ENCODE measurements around the gene NR3C2. TPM values are rescaled to one million over a fixed set of nuclear protein-coding genes. Genes with fewer than 3 reads are reported as not detected.
A peak's percentile ranks its signal among the peaks of the same experiment; 100 is the strongest.

Gene NR3C2
- total RNA-seq (10 to 100 TPM; 50.7 to 53.5 TPM), polyA plus RNA-seq (1 to 10 TPM; 6.8 to 9.4 (median 9.2) TPM), total RNA-seq (11.3 to 147 (median 79.9) reads per million in 6 experiments)

DNA sequence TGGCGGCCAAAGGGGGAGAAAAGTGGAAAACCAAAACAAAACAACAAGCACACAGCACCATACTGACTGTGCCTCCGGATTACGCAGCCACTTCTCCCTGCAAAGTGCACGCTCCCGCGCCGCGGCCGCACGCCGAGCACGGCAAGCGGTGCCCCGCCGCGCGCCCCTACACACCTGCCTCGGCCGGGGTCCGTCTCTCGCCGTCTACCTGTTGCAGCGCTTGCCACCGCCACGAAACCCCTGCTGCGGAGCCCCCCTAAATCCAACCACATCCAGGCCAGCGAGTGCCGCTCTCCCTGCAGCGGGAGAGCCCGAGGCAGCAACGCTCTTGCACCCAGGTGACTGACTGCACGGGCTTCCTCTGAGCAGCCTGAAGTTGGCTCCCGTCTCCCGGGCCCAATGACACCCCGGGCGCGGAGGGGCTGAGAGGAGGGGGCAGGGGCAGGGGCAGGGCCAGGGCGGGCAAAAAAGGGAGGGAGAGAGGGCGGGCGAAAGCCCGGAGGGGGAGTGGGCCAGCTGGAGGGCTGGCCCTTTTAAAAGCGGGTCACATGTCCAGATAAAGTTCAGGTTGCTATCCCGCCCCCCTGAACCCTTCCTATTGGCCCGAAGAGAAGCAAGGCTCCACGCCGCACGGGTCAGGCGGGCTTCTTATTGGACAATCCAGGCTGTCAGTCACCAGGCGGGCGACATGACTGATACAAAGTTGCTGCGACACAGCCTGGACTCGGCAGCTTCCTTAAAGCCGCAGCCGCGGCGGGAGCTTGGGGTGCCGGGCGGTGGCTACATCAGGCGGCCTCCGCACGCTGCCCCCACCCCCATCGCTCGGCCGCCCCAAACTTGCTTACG lies at the start of gene NR3C2:
Gene NR3C2, minus strand, starts transcription at position 429 of the 846 bp plus-strand sequence.
- peaks cover 30 to 56% (median 52%) of the 10 kb centered on the region in 4 donors for H3K4me1 Mint-ChIP-seq
- POLR2A ChIA-PET = interaction anchor here (0.7 to 9.2 kb wide), 35 partner anchors 7 to 825 kb away, joined by 3 to 304 read pairs (median 4); partner anchors contain the start of genes ARHGAP10, PRMT9 and TMEM184C
- H3K9me3 Mint-ChIP-seq = no peaks in the 10 kb centered on the region
- peak within 1 kb of the TSS; percentile 93 to 100 (median 100) for H3K4me3 Mint-ChIP-seq
- peaks cover 0 to 2% (median 0%) of the 10 kb centered on the region in 3 donors for H3K36me3 Mint-ChIP-seq
- ATAC-seq (peak; percentile 76 to 82), DNase-seq (peak; percentile 86 to 100 (median 98))
- H3K27me3 Mint-ChIP-seq = peaks cover 0 to 15% (median 0%) of the 10 kb centered on the region in 5 donors
- H3K27ac Mint-ChIP-seq = peak within 1 kb of the TSS; percentile 95 to 100 (median 99)

DNA sequence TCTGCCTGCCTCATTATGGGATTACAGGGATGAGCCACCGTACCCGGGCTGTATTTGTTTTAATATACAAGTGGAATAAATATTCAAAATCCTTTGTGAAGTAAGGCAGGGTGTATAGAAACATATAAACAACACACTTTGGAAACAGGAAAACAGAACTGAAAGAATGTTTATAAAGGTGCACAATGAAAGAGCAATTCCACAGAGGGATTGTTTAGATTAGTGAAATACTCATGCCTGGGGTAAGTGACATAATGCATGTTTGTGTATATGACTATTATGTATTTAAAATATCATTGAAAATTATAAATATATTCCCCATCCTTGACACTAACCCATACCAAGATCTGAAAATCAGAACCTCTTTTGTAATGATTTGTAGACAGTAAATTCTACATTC lies 45.0 kb upstream of the NR3C2 start:
- ATAC-seq (no peak), DNase-seq (no peak)
- Mint-ChIP-seq H3K4me1 (no peaks in the 10 kb centered on the region), H3K4me3 (no peak overlapping the region), H3K36me3 (peaks cover 2 to 23% (median 19%) of the 10 kb centered on the region in 3 donors), H3K9me3 (peaks cover 6 to 14% (median 10%) of the 10 kb centered on the region in 9 donors), H3K27me3 (peaks cover 0 to 2% (median 0%) of the 10 kb centered on the region in 5 donors), H3K27ac (no peak overlapping the region)
- POLR2A ChIA-PET = no interaction called here

DNA sequence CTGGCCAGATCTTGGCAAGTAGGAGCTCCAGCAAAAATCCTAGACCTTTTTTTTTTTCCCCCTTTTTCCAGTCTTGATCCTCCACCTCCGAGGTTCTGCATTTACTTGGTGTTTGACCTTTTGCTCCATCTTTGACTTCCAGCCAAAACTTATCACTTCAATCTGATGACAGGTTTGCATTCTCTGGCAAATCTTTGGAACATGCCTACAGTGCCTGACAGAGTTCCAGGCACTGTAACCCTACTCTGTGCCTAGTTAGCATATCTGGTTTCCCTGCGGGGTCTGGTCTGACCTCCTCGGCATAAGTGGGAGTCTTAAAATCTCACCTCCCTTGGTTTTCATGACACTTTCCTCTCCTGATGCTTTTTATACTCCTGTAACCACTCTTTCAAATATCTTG lies 39.4 kb upstream of the NR3C2 start:
- Mint-ChIP-seq H3K27ac (no peak overlapping the region), H3K9me3 (peaks cover 8 to 16% (median 13%) of the 10 kb centered on the region in 9 donors), H3K4me1 (no peaks in the 10 kb centered on the region), H3K27me3 (peaks cover 0 to 2% (median 0%) of the 10 kb centered on the region in 5 donors), H3K36me3 (peaks cover 2 to 26% (median 19%) of the 10 kb centered on the region in 3 donors), H3K4me3 (no peak overlapping the region)
- POLR2A ChIA-PET = no interaction called here
- ATAC-seq (no peak), DNase-seq (no peak)

DNA sequence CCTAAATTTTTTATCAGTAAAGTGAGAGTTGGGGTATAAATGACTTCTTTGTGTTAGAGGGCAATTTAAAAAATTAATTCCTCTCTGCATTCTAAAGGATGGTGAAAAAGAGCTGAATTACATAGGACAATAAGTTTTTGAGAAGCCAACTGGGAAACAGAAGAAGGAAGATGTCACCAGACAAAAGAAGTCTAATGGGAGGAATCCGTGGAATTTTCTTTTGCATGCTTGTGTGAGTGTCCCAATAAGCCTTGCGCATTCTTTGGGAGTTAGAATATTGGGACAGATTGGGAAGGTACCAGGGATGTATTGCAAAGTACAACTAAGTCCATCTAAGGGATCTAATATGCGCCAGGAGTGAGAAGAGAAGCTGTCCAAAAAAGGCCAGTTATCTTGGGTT lies 35.1 kb upstream of the NR3C2 start:
- Mint-ChIP-seq H3K27me3 (no peaks in the 10 kb centered on the region), H3K27ac (no peak overlapping the region), H3K4me3 (no peak overlapping the region), H3K4me1 (no peaks in the 10 kb centered on the region), H3K36me3 (peaks cover 0 to 22% (median 7%) of the 10 kb centered on the region in 3 donors), H3K9me3 (peaks cover 7 to 31% (median 10%) of the 10 kb centered on the region in 9 donors)
- DNase-seq (no peak), ATAC-seq (no peak)
- POLR2A ChIA-PET = no interaction called here

DNA sequence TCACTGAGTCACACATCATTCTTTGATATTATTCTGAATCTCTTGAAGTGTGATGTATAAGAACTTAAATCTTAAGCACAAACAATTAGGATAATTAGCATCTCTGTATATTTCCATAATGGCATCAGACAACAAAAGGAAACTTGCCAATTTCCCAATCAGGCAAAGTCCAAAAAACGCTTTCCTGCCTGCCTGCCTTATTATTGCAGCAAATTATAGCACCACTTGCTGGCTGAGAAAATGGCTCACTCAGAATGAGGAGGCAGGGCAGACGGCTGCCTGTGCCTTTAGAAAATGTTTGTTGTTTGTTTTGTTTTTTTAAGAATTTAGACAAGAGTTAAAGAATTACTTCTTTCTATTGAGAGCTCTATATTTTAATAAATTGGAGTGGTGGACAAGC lies 27.7 kb upstream of the NR3C2 start:
- Mint-ChIP-seq H3K4me1 (no peaks in the 10 kb centered on the region), H3K27ac (no peak overlapping the region), H3K4me3 (no peak overlapping the region), H3K27me3 (peaks cover 0 to 10% (median 1%) of the 10 kb centered on the region in 5 donors), H3K36me3 (peaks cover under 1 to 36% (median 9%) of the 10 kb centered on the region in 3 donors), H3K9me3 (peaks cover 0 to 26% (median 7%) of the 10 kb centered on the region in 9 donors)
- POLR2A ChIA-PET = no interaction called here
- no peak for ATAC-seq
- no peak for DNase-seq

DNA sequence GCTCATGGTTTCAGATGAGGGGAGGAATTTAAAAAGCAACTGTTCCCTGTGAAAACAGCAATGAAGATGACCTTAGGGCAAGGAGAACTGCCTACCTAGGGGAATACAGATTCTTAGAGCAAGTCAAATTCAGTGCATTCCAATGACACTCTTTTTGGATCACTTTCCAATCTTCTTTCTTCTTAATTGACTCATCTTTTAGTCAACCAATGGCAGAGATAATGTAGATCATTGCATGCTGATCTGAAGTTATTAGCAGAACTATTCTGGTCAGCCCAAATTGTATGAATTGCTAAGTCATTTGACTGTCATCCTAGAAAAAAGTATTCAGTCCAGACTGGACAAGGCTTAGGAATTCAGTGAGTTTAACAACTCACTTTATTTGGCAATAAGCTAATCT lies 12.6 kb upstream of the NR3C2 start:
- H3K27ac Mint-ChIP-seq = no peak overlapping the region
- no peak for DNase-seq
- H3K27me3 Mint-ChIP-seq = peaks cover 0 to 4% (median 0%) of the 10 kb centered on the region in 5 donors
- H3K9me3 Mint-ChIP-seq = no peaks in the 10 kb centered on the region
- no peak overlapping the region for H3K4me3 Mint-ChIP-seq
- POLR2A ChIA-PET = interaction anchor here (1.1 kb wide), 1 partner anchor 10 kb away, joined by 3 read pairs; no protein-coding TSS in a partner anchor
- no peaks in the 10 kb centered on the region for H3K36me3 Mint-ChIP-seq
- no peak for ATAC-seq
- H3K4me1 Mint-ChIP-seq = peaks cover 3 to 15% (median 3%) of the 10 kb centered on the region in 4 donors

DNA sequence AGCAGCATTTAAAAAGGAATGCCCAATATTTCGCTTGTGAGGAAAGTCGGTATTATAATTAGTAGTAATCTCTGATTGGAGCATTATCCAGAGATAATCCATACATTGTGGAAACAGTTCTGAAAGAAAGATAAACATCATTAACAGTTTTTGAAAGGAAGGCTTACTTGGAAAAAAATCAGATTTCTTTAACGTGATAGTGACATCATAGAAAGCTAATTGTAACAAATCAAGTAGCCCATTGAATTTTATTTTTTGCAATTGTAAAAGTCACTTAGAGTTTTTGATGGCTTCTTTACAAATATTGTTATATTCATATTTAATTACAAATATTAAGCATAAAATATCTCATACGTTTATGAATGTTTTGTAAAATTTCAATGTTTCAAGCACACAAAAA lies 11.6 kb upstream of the NR3C2 start:
- Mint-ChIP-seq H3K4me3 (no peak overlapping the region), H3K4me1 (peaks cover 0 to 6% (median 1%) of the 10 kb centered on the region in 4 donors), H3K27me3 (peaks cover 0 to 4% (median 0%) of the 10 kb centered on the region in 5 donors), H3K36me3 (no peaks in the 10 kb centered on the region), H3K9me3 (no peaks in the 10 kb centered on the region), H3K27ac (no peak overlapping the region)
- no peak for ATAC-seq
- POLR2A ChIA-PET = interaction anchor here (1.1 kb wide), 1 partner anchor 9 kb away, joined by 3 read pairs; no protein-coding TSS in a partner anchor
- no peak for DNase-seq

DNA sequence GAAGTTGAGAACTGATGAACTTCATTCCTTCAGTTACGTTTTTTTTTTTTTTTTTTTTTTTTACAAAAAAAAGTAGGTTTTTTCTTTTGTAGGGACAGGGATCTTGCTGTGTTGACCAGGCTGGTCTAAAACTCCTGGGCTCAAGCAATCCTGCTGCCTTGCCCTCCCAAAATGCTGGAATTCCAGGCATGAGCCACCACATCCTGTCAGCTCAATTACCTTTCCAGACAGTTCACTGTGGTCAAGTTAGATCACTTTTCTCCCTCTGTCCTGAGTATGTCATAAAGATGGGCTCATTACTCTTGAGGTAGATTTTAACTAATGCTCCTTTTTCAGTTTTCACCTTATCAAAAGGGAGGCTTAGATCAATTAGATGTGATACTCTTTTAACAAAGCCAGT lies 10.8 kb upstream of the NR3C2 start:
- peaks cover 0 to 4% (median 0%) of the 10 kb centered on the region in 5 donors for H3K27me3 Mint-ChIP-seq
- no peak overlapping the region for H3K27ac Mint-ChIP-seq
- no peak for DNase-seq
- POLR2A ChIA-PET = no interaction called here
- no peaks in the 10 kb centered on the region for H3K36me3 Mint-ChIP-seq
- H3K4me3 Mint-ChIP-seq = no peak overlapping the region
- peaks cover 0 to 2% (median 2%) of the 10 kb centered on the region in 4 donors for H3K4me1 Mint-ChIP-seq
- H3K9me3 Mint-ChIP-seq = no peaks in the 10 kb centered on the region
- no peak for ATAC-seq

DNA sequence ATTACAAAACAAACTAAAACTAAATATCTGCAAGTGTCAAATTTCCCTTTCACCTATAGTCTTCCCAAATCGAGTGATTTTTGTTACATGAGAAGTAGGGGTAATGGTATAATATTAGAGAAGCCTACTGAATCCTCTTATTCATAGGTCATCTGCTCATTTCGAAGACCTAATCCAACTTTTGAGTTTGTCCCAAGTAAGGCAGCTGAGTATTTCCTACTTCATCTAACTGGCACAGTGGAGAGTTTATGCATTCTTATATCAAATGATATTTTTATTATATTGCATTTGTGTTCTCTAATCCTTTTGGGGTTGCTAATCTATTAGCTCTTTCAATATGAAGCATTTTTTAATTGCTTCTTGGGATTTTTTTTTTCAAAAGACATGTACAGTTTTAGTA lies 7.7 kb upstream of the NR3C2 start:
- peaks cover 11 to 25% (median 24%) of the 10 kb centered on the region in 4 donors for H3K4me1 Mint-ChIP-seq
- ATAC-seq = no peak
- no peak for DNase-seq
- POLR2A ChIA-PET = interaction anchor here (1.0 kb wide), 1 partner anchor 18 kb away, joined by 3 read pairs; no protein-coding TSS in a partner anchor
- H3K36me3 Mint-ChIP-seq = no peaks in the 10 kb centered on the region
- H3K4me3 Mint-ChIP-seq = no peak overlapping the region
- peak overlapping the region in 1 of 10 donors; percentile 82 for H3K27ac Mint-ChIP-seq
- H3K27me3 Mint-ChIP-seq = peaks cover 0 to 4% (median 0%) of the 10 kb centered on the region in 5 donors
- H3K9me3 Mint-ChIP-seq = no peaks in the 10 kb centered on the region

DNA sequence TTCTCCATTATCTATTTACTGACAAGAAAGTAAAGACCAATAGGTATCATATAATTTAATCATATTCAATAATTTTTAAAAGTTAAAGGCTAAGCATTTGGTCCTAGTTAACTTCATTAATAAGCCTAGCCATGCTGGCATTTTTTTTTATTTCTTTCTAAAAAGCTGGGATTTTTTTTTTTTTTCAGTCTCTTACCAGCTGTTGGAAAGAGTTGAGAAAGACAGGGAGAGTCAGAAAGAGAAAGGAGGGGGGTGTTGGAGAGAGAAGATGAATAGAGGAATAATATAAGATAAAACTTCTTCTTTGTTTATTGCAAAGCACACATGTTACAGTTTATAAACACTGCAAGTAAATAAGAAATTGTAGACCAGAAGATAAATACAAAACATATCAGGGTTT lies 5.9 kb upstream of the NR3C2 start:
- peaks cover 11 to 25% (median 24%) of the 10 kb centered on the region in 4 donors for H3K4me1 Mint-ChIP-seq
- no peaks in the 10 kb centered on the region for H3K9me3 Mint-ChIP-seq
- peaks cover 0 to 4% (median 0%) of the 10 kb centered on the region in 5 donors for H3K27me3 Mint-ChIP-seq
- DNase-seq (no peak), ATAC-seq (no peak)
- POLR2A ChIA-PET = interaction anchor here (9.2 kb wide), 1 partner anchor 391 kb away, joined by 304 read pairs; no protein-coding TSS in a partner anchor
- peak overlapping the region in 3 of 10 donors; percentile 30 to 96 (median 48) for H3K4me3 Mint-ChIP-seq
- no peaks in the 10 kb centered on the region for H3K36me3 Mint-ChIP-seq
- H3K27ac Mint-ChIP-seq = peak overlapping the region in 7 of 10 donors; percentile 79 to 96 (median 87)

DNA sequence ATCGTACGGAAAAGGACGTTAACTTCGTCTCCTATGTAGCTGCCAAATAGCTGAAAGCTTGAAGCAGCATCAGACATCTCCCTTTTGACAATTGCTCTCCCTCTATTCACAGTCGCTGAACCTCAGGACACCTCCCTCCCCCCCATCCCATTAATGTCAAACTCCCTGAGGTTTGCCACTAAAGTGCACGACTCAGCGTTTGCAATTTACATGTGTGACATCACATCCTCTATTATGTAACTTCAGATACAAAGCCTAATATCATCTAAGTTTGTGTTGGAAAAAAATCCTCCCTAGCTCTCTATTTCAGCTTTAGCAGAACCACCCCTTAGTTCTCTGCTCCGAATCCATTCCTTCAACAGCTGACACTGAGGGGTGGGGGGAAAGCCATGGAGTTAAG lies 5.5 kb upstream of the NR3C2 start:
- no peak for ATAC-seq
- peak overlapping the region in 9 of 10 donors; percentile 79 to 96 (median 82) for H3K27ac Mint-ChIP-seq
- peaks cover 0 to 4% (median 0%) of the 10 kb centered on the region in 5 donors for H3K27me3 Mint-ChIP-seq
- peak in 6 of 10 donors; percentile 4 to 68 (median 42) for DNase-seq
- peaks cover 12 to 25% (median 24%) of the 10 kb centered on the region in 4 donors for H3K4me1 Mint-ChIP-seq
- peak overlapping the region; percentile 15 to 96 (median 52) for H3K4me3 Mint-ChIP-seq
- H3K36me3 Mint-ChIP-seq = no peaks in the 10 kb centered on the region
- POLR2A ChIA-PET = interaction anchor here (9.2 kb wide), 1 partner anchor 390 kb away, joined by 304 read pairs; no protein-coding TSS in a partner anchor
- no peaks in the 10 kb centered on the region for H3K9me3 Mint-ChIP-seq

DNA sequence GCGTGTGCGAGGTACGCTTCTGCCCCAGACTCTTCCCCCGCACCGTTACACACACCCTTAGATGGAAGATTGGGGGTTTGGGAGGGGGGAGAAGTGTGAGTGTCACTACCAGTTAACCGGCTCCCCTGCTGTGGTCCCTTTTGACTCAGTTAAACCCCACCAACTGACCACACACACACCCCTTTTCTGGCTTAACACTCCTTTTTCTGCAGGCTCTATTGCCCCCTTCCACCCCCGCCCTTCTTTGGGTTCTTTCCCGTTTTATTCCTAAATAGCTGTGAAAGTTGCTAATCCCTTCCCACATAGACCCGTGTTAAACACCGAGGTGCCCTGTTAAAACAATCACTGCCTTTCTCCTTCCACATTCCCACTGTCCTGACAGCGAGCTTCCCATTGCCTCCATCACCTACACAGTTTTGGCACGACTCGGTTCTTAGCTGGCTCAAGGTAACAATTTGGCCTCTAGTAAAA lies 3.7 kb upstream of the NR3C2 start:
- H3K27me3 Mint-ChIP-seq = peaks cover 0 to 9% (median 0%) of the 10 kb centered on the region in 5 donors
- no peak for DNase-seq
- H3K36me3 Mint-ChIP-seq = no peaks in the 10 kb centered on the region
- H3K27ac Mint-ChIP-seq = peak overlapping the region; percentile 86 to 98 (median 94)
- no peaks in the 10 kb centered on the region for H3K9me3 Mint-ChIP-seq
- H3K4me1 Mint-ChIP-seq = peaks cover 22 to 32% (median 29%) of the 10 kb centered on the region in 4 donors
- peak; percentile 5 to 7 for ATAC-seq
- peak overlapping the region; percentile 84 to 97 (median 89) for H3K4me3 Mint-ChIP-seq
- POLR2A ChIA-PET = interaction anchor here (0.6 to 9.2 kb wide), 5 partner anchors 54 to 762 kb away, joined by 3 to 304 read pairs (median 5); partner anchors contain the start of gene PRMT9
